ENCODE measurements around the gene PACS1.

PACS1 gene

GRCh38 chr11:66266378-66267038 lies 196.4 kb downstream of the PACS1 start:
- H3K79me2 ChIP-seq (ENCODE audit: low read length), result peaks cover 24% of the 10 kb centered on the region
- peaks cover 7% of the 10 kb centered on the region for H3K4me1 ChIP-seq (ENCODE audit: low read length)
- no peak overlapping the region for H2AFZ ChIP-seq (ENCODE audit: low read depth, low read length)
- no peak overlapping the region for H3K27ac ChIP-seq (ENCODE audit: low read length)
- TF ChIP-seq EZH2phosphoT487 (IDR thresholded peaks at IDR 0.05; ENCODE audit: low read depth), result no peak
- no peak for TF ChIP-seq CTCF (IDR thresholded peaks at IDR 0.05; ENCODE audit: low read depth, low read length)
- no peaks in the 10 kb centered on the region for H3K27me3 ChIP-seq (ENCODE audit: low read depth, low read length)
- H3K9ac ChIP-seq (ENCODE audit: low read length), result no peak overlapping the region
- no peak overlapping the region for H3K4me2 ChIP-seq (ENCODE audit: low read length)
- no peaks in the 10 kb centered on the region for H3K9me3 ChIP-seq (ENCODE audit: insufficient read depth, low read length)
- H3K36me3 ChIP-seq (replicated peaks; ENCODE audit: low read depth, low read length), result peaks cover 17% of the 10 kb centered on the region
- H4K20me1 ChIP-seq (ENCODE audit: insufficient read depth, low read length), result peaks cover 10% of the 10 kb centered on the region
- H3K4me3 ChIP-seq (ENCODE audit: low read length), result no peak overlapping the region

GRCh38 chr11:66267039-66267378 lies 196.9 kb downstream of the PACS1 start:
- Histone ChIP-seq H3K27me3 (ENCODE audit: low read depth, low read length) (no peaks in the 10 kb centered on the region), H3K9me3 (ENCODE audit: insufficient read depth, low read length) (no peaks in the 10 kb centered on the region), H3K9ac (ENCODE audit: low read length) (no peak overlapping the region), H2AFZ (ENCODE audit: low read depth, low read length) (no peak overlapping the region), H3K79me2 (ENCODE audit: low read length) (peaks cover 29% of the 10 kb centered on the region), H3K4me1 (ENCODE audit: low read length) (peaks cover 7% of the 10 kb centered on the region), H3K4me3 (ENCODE audit: low read length) (peak overlapping the region; percentile 90), H4K20me1 (ENCODE audit: insufficient read depth, low read length) (peaks cover 10% of the 10 kb centered on the region), H3K4me2 (ENCODE audit: low read length) (peak overlapping the region; percentile 95), H3K27ac (ENCODE audit: low read length) (no peak overlapping the region), H3K36me3 (replicated peaks; ENCODE audit: low read depth, low read length) (peaks cover 19% of the 10 kb centered on the region)
- TF ChIP-seq EZH2phosphoT487 (IDR thresholded peaks at IDR 0.05; ENCODE audit: low read depth), result no peak
- no peak for TF ChIP-seq CTCF (IDR thresholded peaks at IDR 0.05; ENCODE audit: low read depth, low read length)

- peak overlapping the region; percentile 87 for H3K27ac ChIP-seq (ENCODE audit: low read length)
- peaks cover 31% of the 10 kb centered on the region for H3K79me2 ChIP-seq (ENCODE audit: low read length)
- H3K9ac ChIP-seq (ENCODE audit: low read length), result peak overlapping the region; percentile 95
- H3K36me3 ChIP-seq (replicated peaks; ENCODE audit: low read depth, low read length), result peaks cover 21% of the 10 kb centered on the region
- peaks cover 7% of the 10 kb centered on the region for H3K4me1 ChIP-seq (ENCODE audit: low read length)
- H4K20me1 ChIP-seq (ENCODE audit: insufficient read depth, low read length), result peaks cover 12% of the 10 kb centered on the region
- H3K27me3 ChIP-seq (ENCODE audit: low read depth, low read length), result no peaks in the 10 kb centered on the region
- peak overlapping the region; percentile 90 for H3K4me3 ChIP-seq (ENCODE audit: low read length)
- H3K9me3 ChIP-seq (ENCODE audit: insufficient read depth, low read length), result no peaks in the 10 kb centered on the region
- TF ChIP-seq EZH2phosphoT487 (IDR thresholded peaks at IDR 0.05; ENCODE audit: low read depth) (no peak), CTCF (IDR thresholded peaks at IDR 0.05; ENCODE audit: low read depth, low read length) (no peak)
- H3K4me2 ChIP-seq (ENCODE audit: low read length), result peak overlapping the region; percentile 95
- H2AFZ ChIP-seq (ENCODE audit: low read depth, low read length), result peak overlapping the region; percentile 62; the same call in 1 of the 2 replicates
Measured at GRCh38 chr11:66267379-66268243, 197.5 kb downstream of the PACS1 start.

- Histone ChIP-seq H3K79me2 (ENCODE audit: low read length) (peaks cover 31% of the 10 kb centered on the region), H4K20me1 (ENCODE audit: insufficient read depth, low read length) (peaks cover 17% of the 10 kb centered on the region), H3K27ac (ENCODE audit: low read length) (peak within 1 kb of the TSS; percentile 87), H3K4me2 (ENCODE audit: low read length) (peak within 1 kb of the TSS; percentile 96), H3K27me3 (ENCODE audit: low read depth, low read length) (no peaks in the 10 kb centered on the region), H3K4me1 (ENCODE audit: low read length) (peaks cover 7% of the 10 kb centered on the region), H3K4me3 (ENCODE audit: low read length) (peak within 1 kb of the TSS; percentile 90), H3K36me3 (replicated peaks; ENCODE audit: low read depth, low read length) (peaks cover 23% of the 10 kb centered on the region), H2AFZ (ENCODE audit: low read depth, low read length) (peak within 1 kb of the TSS; percentile 62; the same call in 1 of the 2 replicates), H3K9me3 (ENCODE audit: insufficient read depth, low read length) (no peaks in the 10 kb centered on the region), H3K9ac (ENCODE audit: low read length) (peak within 1 kb of the TSS; percentile 95)
- TF ChIP-seq CTCF (IDR thresholded peaks at IDR 0.05; ENCODE audit: low read depth, low read length) (no peak), EZH2phosphoT487 (IDR thresholded peaks at IDR 0.05; ENCODE audit: low read depth) (no peak)
Measured at GRCh38 chr11:66268244-66268951, 198.3 kb downstream of the PACS1 start, which contains the start of gene RAB1B. RAB1B (plus strand) TSS chr11:66268639; CDS start chr11:66268680, 41 bp downstream.
